Tongue (tissue), 2 donors: Measurements from ENCODE around the gene ZBP1. TPM values are rescaled to one million over a fixed set of nuclear protein-coding genes. Genes with fewer than 3 reads are reported as not detected.

ENCODE experiments used
- DNase-seq: peaks from one replicate; pipeline ENCODE4 v3.0.0-alpha.2; 2015
- total RNA-seq: library from RNA; depleted of rRNA; stranded (reverse); fragments of >200 nt; gene quantifications from one replicate; pipeline ENCODE4 v1.2.3, GENCODE V29; 2014

Gene ZBP1, protein sequence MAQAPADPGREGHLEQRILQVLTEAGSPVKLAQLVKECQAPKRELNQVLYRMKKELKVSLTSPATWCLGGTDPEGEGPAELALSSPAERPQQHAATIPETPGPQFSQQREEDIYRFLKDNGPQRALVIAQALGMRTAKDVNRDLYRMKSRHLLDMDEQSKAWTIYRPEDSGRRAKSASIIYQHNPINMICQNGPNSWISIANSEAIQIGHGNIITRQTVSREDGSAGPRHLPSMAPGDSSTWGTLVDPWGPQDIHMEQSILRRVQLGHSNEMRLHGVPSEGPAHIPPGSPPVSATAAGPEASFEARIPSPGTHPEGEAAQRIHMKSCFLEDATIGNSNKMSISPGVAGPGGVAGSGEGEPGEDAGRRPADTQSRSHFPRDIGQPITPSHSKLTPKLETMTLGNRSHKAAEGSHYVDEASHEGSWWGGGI
- total RNA-seq, result 0.10 TPM

GRCh38 chr20:57620274-57620990, at the start of gene ZBP1:
Gene ZBP1, minus strand, starts transcription at chr20:57620426. Its CDS starts 131 bp downstream, at chr20:57620295.
- peak; percentile 19 for DNase-seq

DNA sequence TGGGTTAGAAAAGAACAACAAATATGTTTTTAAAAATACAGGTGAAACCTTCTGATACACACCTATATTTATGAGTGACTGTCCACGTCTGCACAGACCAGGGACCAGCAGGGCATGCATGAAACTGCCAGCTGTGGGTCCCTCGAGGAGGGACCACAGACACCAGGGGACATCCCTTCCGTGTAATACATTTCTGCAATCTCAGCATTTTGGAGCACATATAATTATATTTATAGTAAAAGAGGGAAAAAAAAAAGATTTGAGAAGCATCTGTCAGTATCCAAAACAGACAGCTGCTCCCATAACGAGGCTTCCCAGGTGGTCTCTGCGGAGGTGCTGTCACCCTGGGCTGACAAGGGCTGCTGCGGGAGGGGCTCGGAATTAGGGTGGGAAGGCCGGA, 49.4 kb upstream of the ZBP1 start:
- no peak for DNase-seq

DNA sequence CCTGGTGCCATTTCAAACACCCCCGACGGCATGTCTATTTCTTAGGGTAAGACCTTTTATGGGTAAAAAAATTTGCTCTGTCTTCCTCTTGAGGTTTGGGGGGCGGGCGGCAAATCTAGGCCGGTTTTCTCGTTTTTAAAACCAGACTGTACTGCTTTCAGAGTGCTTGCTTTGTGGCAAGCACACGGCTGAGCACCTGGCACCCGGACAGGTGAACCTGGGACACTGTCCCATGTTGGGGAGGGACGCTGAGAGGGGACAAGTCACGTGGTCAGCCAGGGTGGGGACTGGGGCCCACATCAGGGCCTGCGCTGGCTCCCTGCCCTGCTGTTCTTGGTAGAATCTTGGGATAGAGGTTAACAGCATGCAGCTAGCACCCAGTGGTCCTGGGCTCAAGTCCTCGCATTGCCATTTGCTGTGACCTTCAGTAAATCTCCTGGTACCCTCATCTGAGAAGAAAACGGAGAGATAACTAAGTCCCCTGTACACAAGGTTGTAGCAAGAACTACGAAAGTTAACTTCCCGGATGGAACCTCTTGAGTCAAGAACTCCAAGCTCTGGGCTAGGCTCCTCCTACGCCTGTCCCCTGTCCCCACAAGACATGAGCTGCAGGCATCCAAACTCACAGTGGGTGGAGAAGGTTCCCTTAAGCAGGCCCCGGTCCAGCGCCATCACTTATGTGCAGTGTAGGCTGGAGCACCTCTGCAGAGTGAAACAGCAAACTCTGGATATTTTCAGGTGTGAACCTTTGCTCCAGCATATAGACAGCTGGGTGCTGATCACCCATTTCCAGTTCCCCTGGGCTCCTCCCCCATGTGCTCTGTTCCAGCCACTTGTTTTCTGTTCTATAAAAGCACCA, 47.9 kb upstream of the ZBP1 start:
- no peak for DNase-seq

DNA sequence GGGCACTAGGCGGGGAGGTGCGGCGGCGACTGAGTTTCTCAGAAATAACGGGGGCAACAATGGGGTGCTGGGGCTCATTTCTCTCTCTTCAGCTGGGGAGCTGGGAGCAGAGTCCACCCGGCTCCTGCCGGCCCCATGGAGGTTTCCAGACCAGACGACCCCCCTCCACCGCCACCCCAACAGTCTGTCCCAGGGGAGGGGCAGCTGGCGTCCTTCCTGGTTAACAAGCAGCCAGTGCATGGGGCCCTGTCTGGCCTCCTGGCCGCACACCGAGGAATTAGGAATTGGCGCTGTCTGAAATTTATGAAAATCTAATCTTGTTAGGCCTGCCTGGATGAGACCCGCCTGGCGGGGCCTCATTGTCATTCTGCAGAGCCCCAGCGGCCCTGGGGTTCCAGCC, 47.2 kb upstream of the ZBP1 start:
- no peak for DNase-seq

DNA sequence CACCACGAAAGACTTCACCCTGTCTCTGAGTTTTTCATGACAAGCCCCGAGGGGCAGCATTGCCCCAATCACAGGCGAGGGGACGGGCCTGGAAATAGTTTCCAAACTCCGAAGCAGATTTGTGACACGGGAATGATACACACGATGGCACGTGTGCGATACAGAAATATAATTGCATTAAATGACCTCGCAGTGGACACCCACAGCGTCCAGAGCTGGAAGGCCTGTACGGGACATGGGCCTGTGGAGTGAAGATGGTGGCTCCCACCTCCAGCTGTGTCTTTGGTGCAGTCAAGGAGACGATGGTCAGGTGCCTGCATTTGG, 46.6 kb upstream of the ZBP1 start:
- no peak for DNase-seq

DNA sequence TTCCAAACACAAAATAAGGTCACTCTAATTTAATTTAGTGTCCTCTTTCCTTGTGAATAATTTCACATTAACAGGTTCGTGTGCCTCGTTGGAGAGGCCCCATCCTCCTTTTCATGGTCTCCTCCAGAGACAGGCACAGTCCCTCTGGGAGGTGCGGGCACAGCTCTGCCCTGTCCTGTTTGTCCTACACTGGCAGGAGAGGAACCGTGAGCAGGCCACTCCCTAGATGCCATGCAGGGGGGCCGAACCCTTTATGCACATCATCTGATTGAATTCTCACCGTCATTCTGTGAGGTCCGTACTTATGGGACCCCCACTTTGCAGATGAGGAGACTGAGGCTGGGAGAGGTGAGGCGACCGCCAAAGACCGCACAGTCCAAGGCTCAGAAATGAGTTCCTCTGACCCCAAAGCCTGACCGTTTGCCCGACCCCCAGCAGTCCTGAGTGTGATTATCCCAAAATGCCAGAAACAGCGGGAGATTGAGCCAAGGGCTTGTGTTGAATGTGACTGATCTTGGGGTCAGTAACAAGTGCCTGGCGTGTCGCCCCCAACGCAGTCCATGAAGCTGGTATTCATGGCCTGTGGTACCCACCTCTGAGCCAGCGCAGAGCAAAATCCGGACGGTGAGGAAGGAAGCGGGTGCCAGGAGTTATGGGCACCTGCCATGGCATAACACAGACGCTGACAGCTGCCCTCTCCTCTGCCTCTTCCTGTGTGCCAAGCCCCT, 46.0 kb upstream of the ZBP1 start:
- no peak for DNase-seq

GRCh38 chr20:57665589-57665971, 45.4 kb upstream of the ZBP1 start:
- DNase-seq, result no peak

DNA sequence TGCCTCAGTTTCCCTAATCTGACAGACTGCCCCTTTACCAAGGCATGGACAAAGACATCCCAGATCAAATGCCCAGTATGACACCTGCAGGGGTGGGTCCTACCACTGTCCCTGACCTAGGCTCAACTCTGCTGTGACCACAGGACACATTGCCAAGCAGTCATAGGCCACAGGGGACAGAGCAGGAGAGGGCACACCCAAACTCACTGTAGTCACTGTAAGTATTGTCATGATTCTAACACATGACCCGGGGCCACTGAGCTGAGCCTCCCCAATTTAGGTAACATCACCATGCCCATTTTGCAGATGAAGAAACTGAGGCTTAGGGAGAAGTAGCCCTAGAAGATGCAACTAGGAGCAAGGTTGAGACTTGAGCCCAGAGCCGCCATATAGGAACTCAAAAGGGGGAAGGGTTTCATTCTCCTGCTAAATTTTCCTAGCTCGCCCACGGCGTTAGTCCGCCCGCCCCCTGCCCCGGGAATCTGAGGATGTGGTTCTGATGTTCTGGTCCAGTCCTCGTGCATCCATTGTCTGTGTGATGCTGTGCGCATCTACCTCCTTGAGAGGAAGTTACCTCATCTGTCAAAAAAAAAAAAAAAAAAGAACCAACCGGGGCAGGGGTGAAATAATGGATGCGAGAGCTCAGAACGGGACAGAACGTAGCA, 44.8 kb upstream of the ZBP1 start:
- no peak for DNase-seq

- DNase-seq, result no peak
Observed at GRCh38 chr20:57664476-57664875, 44.2 kb upstream of the ZBP1 start.

GRCh38 chr20:57663681-57664451, 43.6 kb upstream of the ZBP1 start:
- no peak for DNase-seq

DNA sequence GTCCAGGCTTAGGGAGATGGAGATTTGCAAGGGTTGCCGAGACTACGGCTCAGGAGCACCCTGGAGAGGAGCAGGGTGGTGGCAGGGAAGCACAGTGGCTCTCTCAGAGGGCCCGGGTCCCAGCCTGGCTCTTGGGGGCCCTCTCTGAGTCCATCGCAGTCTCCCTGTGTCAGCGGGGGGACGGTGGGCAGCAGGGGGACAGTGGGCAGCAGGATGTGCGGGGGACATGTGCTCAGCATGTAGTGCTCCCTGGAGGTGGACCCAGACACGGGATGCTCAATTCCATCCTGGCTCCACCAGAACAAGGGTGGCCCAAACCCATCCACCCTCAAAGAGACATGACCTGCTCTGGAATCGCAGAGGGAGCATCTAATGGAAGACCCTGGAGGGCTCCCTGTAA, 43.0 kb upstream of the ZBP1 start:
- no peak for DNase-seq

DNA sequence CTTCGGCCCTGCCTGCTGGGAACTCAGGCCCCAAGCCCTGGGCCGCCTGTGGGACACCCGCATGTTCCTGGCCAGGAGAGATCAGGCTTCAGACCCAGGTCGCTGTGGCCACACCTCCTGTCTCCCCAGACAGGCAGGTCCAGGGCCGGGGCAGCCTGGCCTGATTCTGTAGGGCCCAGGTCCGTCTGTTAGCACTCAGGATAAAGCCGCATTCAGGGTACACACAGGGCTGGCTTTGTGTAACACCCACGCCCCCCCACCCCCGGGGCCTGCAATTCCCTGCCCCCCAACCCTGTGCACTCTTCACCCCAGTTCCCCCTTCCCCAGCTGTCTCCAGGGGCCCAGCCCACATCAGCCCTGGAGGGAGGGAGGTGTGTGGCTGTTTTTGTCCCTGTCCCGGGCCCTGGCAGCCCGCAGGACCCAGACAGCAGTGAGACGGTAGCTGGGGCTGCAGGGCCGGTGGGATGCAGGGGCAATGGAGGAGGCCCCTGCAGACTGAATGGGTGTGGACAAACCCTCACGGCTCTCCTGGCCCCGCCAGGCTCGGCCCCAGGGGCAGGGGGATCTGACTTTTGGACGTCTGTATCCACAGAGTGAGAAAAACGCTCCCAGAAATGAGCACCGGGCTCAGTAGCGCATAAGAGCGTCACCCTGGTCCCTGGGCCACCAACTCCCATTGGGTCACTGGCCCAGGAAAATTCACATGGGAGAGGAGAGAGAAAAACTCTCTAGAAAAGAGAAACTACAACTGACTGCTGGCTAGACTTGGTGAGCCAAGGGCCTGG, 42.4 kb upstream of the ZBP1 start:
- no peak for DNase-seq

DNA sequence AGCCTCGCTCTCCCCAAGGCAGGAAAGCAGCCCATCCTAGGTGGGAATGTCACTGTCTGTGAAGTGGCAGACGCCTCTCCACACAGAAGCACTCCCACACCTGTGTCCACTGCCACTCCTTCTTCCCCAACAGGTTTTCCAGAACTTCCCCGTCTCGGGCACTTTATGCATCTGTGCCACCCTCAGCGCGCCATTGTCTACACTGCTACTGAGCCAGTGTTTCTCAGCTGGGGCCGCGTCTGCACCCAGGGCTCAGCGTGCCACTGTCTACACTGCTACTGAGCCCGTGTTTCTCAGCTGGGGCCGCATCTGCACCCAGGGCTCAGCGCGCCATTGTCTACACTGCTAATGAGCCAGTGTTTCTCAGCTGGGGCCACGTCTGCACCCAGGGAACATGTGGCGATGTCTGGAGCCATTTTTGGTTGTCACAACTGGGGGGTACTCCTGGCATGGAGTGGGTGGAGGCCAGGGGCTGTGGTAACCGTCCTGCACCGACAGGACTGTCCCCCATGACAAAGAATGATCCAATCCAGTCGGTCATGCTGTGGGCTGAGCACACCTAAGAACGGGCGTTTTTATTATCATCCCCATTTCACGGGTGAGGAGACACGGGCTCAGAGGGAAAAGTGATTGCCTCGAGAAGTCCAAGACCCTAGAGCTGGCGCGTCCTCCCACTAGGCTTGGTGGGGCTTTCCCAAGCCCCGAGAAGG, 41.7 kb upstream of the ZBP1 start:
- DNase-seq, result no peak

GRCh38 chr20:57660922-57661745, 40.9 kb upstream of the ZBP1 start:
- DNase-seq, result peak; percentile 69

DNA sequence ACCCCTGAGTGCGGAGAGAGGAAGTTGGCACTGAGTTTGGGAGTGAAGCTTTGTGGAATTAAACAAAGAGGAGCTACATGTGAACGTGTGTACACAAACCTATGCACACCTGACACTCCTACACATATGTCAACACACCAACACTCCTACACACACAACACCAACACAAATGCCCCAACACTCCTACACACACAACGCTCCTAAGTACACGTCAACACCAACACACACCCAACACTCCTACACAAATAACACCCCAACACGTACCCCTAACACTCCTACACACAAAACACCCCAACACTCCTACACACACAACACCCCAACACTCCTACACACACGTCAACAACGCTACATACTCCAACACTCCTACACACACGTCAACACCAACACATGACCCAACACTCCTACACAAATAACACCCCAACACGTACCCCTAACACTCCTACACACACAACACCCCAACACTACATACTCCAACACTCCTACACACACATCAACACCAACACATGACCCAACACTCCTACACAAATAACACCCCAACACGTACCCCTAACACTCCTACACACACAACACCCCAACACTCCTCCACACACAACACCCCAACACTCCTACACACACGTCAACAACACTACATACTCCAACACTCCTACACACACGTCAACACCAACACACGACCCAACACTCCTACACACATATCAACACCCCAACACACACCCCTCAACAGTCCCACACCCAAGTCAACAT, 40.1 kb upstream of the ZBP1 start:
- DNase-seq, result no peak

- DNase-seq, result no peak
Observed at GRCh38 chr20:57659517-57660180, 39.4 kb upstream of the ZBP1 start.
